ENCODE results near the gene ZDHHC6.
A peak's percentile ranks its signal among the peaks of the same experiment; 100 is the strongest.
"Not testable (repeated sequence)": the region's sequence is repeated elsewhere in the genome, so short reads cannot be mapped to it uniquely, and the experiment has no call there.

The ZDHHC6 gene

GRCh38 chr10:112446855-112447619, at the start of gene ZDHHC6, which contains the start of gene VTI1A:
Gene ZDHHC6 (minus strand): TSS chr10:112446914. CDS start chr10:112445436, 1,478 bp downstream.
Gene VTI1A (plus strand): TSS chr10:112447215. CDS start chr10:112447374, 159 bp downstream.
- peak; percentile 68 to 75 (median 74) for DNase-seq (ENCODE audit: low read depth in 2 of 3, low spot score in 1 of 3)

- DNase-seq (ENCODE audit: low read depth in 2 of 3, low spot score in 1 of 3) = no peak
These were observed 46.0 kb upstream of the ZDHHC6 start for GRCh38 chr10:112492736-112493135.

- DNase-seq (ENCODE audit: low read depth in 2 of 3, low spot score in 1 of 3) = no peak
These were observed 44.4 kb upstream of the ZDHHC6 start for GRCh38 chr10:112491144-112491543.

- no peak for DNase-seq (ENCODE audit: low read depth in 2 of 3, low spot score in 1 of 3)
These were observed 43.8 kb upstream of the ZDHHC6 start for GRCh38 chr10:112490545-112490944.

GRCh38 chr10:112487964-112488363, 41.2 kb upstream of the ZDHHC6 start:
- DNase-seq (ENCODE audit: low read depth in 2 of 3, low spot score in 1 of 3) = no peak

GRCh38 chr10:112484399-112484798, 37.7 kb upstream of the ZDHHC6 start:
- no peak for DNase-seq (ENCODE audit: low read depth in 2 of 3, low spot score in 1 of 3)

GRCh38 chr10:112481602-112482001, 34.9 kb upstream of the ZDHHC6 start:
- no peak for DNase-seq (ENCODE audit: low read depth in 2 of 3, low spot score in 1 of 3)

- DNase-seq (ENCODE audit: low read depth in 2 of 3, low spot score in 1 of 3) = no peak
These were observed 29.0 kb upstream of the ZDHHC6 start for GRCh38 chr10:112475575-112476218.

- peak in 1 of 3 donors; percentile 5 for DNase-seq (ENCODE audit: low read depth in 2 of 3, low spot score in 1 of 3)
These were observed 25.3 kb upstream of the ZDHHC6 start for GRCh38 chr10:112471878-112472487.

- no peak for DNase-seq (ENCODE audit: low read depth in 2 of 3, low spot score in 1 of 3)
These were observed 20.9 kb upstream of the ZDHHC6 start for GRCh38 chr10:112467541-112468075.

- DNase-seq (ENCODE audit: low read depth in 2 of 3, low spot score in 1 of 3) = no peak
These were observed 20.1 kb upstream of the ZDHHC6 start for GRCh38 chr10:112466802-112467201.

- DNase-seq (ENCODE audit: low read depth in 2 of 3, low spot score in 1 of 3) = no peak
These were observed 18.7 kb upstream of the ZDHHC6 start for GRCh38 chr10:112465299-112465883.

GRCh38 chr10:112464074-112464473, 17.4 kb upstream of the ZDHHC6 start:
- DNase-seq (ENCODE audit: low read depth in 2 of 3, low spot score in 1 of 3) = not testable (repeated sequence)

- DNase-seq (ENCODE audit: low read depth in 2 of 3, low spot score in 1 of 3) = peak in 2 of 3 donors; percentile 17 to 48
These were observed 14.5 kb upstream of the ZDHHC6 start for GRCh38 chr10:112461029-112461887.

GRCh38 chr10:112460366-112460765, 13.7 kb upstream of the ZDHHC6 start:
- no peak for DNase-seq (ENCODE audit: low read depth in 2 of 3, low spot score in 1 of 3)

GRCh38 chr10:112456533-112456932, 9.8 kb upstream of the ZDHHC6 start:
- DNase-seq (ENCODE audit: low read depth in 2 of 3, low spot score in 1 of 3) = no peak

GRCh38 chr10:112454910-112455779, 8.4 kb upstream of the ZDHHC6 start:
- no peak for DNase-seq (ENCODE audit: low read depth in 2 of 3, low spot score in 1 of 3)

- DNase-seq (ENCODE audit: low read depth in 2 of 3, low spot score in 1 of 3) = no peak
These were observed 2.2 kb upstream of the ZDHHC6 start for GRCh38 chr10:112448888-112449287.

GRCh38 chr10:112447620-112447928, 860 bp upstream of the ZDHHC6 start:
- no peak for DNase-seq (ENCODE audit: low read depth in 2 of 3, low spot score in 1 of 3)

Measured in stimulated activated CD4-positive, alpha-beta T cell treated with anti-CD3 and anti-CD28 coated beads, Interleukin-12 subunit alpha, Interleukin-12 subunit beta, amount 100 ng/mL, for 48 hours (primary cell).